ENCODE measurements around the gene FASN. TPM values are rescaled to one million over a fixed set of nuclear protein-coding genes. Genes with fewer than 3 reads are reported as not detected.

The FASN gene
- total and polyA plus RNA-seq, 2 of the 13 experiments (the other 11 are each of a cell fraction or from before 2014, with no cell fraction given) = 51.7 to 101 TPM

DNA sequence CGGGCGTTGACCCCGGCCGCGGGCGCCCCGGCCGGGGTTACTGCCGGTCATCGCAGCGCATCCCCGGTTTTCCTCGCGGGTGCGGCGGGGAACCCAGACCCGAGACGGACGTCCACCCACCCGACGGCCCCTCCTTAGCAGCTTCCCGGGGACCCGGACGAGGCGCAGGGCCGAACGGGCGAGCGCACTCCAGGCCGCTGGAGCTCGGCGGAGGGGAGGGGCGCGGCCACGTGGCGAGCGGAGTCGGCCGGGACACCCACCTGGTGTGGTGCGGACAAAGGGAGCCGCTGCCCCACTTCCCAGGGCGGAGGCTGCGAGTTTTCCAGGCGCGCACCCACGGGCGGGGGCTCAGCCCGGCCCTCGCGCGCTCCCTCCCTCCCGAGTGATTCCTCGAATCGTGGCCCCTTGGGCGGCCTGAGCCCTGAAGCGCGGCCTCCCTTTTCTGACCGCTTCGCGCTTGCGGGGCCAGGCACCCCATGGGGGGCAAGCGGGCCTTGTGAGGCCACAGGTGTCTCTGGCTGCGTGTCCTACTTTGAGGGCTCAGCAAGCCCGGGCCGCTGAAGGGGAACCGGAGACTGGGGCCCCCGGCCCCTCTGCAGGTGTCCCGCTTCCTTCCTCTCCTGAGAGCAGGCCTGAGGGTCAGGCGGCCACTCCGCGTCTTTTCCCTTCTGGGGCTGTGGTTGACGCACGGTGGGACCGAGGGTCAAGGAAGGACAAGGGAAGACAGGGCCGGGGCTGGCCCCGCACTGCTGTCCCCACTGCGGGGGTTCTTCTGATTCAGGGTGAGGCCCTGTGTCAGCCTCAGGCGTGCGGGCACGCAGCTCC, 1.1 kb upstream of the FASN start (continued):
- TF ChIP-seq ZNF839 (CRISPR knock-in tag; IDR thresholded peaks at IDR 0.05; ENCODE audit: borderline replicate concordance) (no peak), CREM (IDR thresholded peaks at IDR 0.05) (no peak), CREM (CRISPR knock-in tag; IDR thresholded peaks at IDR 0.05) (no peak), ZSCAN31 (CRISPR knock-in tag; IDR thresholded peaks at IDR 0.05; ENCODE audit: low read depth) (peak; percentile 32; the same call in 1 of the 2 replicates), NFIB (CRISPR knock-in tag; IDR thresholded peaks at IDR 0.05; ENCODE audit: borderline replicate concordance) (0 out of 2 replicates have a peak, but pooled peaks have one; percentile 54), KDM5A (IDR thresholded peaks at IDR 0.05; ENCODE audit: borderline replicate concordance, low read length) (no peak), HOXA7 (CRISPR knock-in tag; IDR thresholded peaks at IDR 0.05) (no peak), ZNF562 (CRISPR knock-in tag; IDR thresholded peaks at IDR 0.05; ENCODE audit: borderline replicate concordance) (no peak), POGZ (CRISPR knock-in tag; IDR thresholded peaks at IDR 0.05) (0 out of 2 replicates have a peak, but pooled peaks have one; percentile 33), ZNF772 (CRISPR knock-in tag; IDR thresholded peaks at IDR 0.05) (peak; percentile 30; the same call in 1 of the 2 replicates), ZKSCAN8 (CRISPR knock-in tag; IDR thresholded peaks at IDR 0.05; ENCODE audit: borderline replicate concordance) (no peak), ZNF34 (CRISPR knock-in tag; IDR thresholded peaks at IDR 0.05; ENCODE audit: borderline replicate concordance) (no peak), MEF2D (CRISPR knock-in tag; IDR thresholded peaks at IDR 0.05) (no peak), DNMT3B (CRISPR knock-in tag; conservative IDR thresholded peaks at IDR 0.05) (no peak), SPEN (CRISPR knock-in tag; IDR thresholded peaks at IDR 0.05; ENCODE audit: low read depth) (no peak), ZNF563 (CRISPR knock-in tag; IDR thresholded peaks at IDR 0.05) (no peak)
- TF ChIP-seq, protein P1, sequence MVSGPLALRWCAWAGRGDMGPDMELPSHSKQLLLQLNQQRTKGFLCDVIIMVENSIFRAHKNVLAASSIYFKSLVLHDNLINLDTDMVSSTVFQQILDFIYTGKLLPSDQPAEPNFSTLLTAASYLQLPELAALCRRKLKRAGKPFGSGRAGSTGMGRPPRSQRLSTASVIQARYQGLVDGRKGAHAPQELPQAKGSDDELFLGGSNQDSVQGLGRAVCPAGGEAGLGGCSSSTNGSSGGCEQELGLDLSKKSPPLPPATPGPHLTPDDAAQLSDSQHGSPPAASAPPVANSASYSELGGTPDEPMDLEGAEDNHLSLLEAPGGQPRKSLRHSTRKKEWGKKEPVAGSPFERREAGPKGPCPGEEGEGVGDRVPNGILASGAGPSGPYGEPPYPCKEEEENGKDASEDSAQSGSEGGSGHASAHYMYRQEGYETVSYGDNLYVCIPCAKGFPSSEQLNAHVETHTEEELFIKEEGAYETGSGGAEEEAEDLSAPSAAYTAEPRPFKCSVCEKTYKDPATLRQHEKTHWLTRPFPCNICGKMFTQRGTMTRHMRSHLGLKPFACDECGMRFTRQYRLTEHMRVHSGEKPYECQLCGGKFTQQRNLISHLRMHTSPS (CRISPR knock-in tag; IDR thresholded peaks at IDR 0.05; ENCODE audit: low read depth) = no peak; the same call in 1 of the 2 replicates
- TF ChIP-seq, protein P2, sequence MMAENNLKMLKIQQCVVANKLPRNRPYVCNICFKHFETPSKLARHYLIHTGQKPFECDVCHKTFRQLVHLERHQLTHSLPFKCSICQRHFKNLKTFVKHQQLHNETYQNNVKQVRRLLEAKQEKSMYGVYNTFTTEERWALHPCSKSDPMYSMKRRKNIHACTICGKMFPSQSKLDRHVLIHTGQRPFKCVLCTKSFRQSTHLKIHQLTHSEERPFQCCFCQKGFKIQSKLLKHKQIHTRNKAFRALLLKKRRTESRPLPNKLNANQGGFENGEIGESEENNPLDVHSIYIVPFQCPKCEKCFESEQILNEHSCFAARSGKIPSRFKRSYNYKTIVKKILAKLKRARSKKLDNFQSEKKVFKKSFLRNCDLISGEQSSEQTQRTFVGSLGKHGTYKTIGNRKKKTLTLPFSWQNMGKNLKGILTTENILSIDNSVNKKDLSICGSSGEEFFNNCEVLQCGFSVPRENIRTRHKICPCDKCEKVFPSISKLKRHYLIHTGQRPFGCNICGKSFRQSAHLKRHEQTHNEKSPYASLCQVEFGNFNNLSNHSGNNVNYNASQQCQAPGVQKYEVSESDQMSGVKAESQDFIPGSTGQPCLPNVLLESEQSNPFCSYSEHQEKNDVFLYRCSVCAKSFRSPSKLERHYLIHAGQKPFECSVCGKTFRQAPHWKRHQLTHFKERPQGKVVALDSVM (CRISPR knock-in tag; IDR thresholded peaks at IDR 0.05) = no peak
- TF ChIP-seq, protein P3, sequence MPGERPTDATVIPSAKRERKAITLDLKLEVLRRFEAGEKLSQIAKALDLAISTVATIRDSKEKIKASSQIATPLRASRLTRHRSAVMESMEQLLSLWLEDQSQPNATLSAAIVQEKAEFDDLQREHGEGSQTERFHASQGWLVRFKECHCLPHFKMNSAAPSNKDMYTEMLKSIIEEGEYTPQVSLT (CRISPR knock-in tag; IDR thresholded peaks at IDR 0.05; ENCODE audit: borderline replicate concordance, low read depth) = no peak
- TF ChIP-seq, protein P4, sequence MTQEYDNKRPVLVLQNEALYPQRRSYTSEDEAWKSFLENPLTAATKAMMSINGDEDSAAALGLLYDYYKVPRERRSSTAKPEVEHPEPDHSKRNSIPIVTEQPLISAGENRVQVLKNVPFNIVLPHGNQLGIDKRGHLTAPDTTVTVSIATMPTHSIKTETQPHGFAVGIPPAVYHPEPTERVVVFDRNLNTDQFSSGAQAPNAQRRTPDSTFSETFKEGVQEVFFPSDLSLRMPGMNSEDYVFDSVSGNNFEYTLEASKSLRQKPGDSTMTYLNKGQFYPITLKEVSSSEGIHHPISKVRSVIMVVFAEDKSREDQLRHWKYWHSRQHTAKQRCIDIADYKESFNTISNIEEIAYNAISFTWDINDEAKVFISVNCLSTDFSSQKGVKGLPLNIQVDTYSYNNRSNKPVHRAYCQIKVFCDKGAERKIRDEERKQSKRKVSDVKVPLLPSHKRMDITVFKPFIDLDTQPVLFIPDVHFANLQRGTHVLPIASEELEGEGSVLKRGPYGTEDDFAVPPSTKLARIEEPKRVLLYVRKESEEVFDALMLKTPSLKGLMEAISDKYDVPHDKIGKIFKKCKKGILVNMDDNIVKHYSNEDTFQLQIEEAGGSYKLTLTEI (CRISPR knock-in tag; conservative IDR thresholded peaks at IDR 0.05) = no peak
- TF ChIP-seq, protein P5, sequence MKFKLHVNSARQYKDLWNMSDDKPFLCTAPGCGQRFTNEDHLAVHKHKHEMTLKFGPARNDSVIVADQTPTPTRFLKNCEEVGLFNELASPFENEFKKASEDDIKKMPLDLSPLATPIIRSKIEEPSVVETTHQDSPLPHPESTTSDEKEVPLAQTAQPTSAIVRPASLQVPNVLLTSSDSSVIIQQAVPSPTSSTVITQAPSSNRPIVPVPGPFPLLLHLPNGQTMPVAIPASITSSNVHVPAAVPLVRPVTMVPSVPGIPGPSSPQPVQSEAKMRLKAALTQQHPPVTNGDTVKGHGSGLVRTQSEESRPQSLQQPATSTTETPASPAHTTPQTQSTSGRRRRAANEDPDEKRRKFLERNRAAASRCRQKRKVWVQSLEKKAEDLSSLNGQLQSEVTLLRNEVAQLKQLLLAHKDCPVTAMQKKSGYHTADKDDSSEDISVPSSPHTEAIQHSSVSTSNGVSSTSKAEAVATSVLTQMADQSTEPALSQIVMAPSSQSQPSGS (CRISPR knock-in tag; IDR thresholded peaks at IDR 0.05) = no peak

Measured in HepG2 (cell line).